ENCODE measurements around the gene AGPS.
"Not testable (repeated sequence)": the region's sequence is repeated elsewhere in the genome, so short reads cannot be mapped to it uniquely, and the experiment has no call there.

The AGPS gene

GRCh38 chr2:177551360-177551759, 158.8 kb downstream of the AGPS start:
- DNase-seq (ENCODE audit: low spot score), result not testable (repeated sequence)

DNA sequence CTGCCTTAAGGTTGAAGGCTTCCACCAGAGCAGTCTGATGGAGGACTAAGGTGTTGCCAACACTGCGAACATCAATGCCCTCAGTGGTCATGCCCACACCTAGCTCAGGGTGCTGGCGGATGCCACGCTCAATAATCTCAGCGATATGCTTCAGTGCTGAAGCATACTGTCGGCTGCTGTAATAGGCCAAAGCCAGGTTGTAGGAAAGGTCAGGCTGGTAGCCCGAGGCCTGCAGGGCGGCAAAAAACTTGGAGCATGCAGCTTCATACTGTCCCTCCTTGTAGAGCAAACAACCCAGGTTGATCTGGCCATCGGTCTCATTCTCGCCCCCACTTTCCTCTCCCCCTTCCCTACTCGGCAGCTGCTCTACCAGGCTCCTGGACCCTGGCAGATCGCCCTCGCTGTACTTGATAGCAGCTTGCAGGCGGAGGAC, 159.4 kb downstream of the AGPS start:
- no peak for DNase-seq (ENCODE audit: low spot score)

GRCh38 chr2:177552422-177553175, 160.0 kb downstream of the AGPS start:
- DNase-seq (ENCODE audit: low spot score), result peak; percentile 86

GRCh38 chr2:177553176-177553884, 160.8 kb downstream of the AGPS start:
- DNase-seq (ENCODE audit: low spot score), result peak; percentile 24

- DNase-seq (ENCODE audit: low spot score), result no peak
Observed at GRCh38 chr2:177554365-177554764, 161.8 kb downstream of the AGPS start.

DNA sequence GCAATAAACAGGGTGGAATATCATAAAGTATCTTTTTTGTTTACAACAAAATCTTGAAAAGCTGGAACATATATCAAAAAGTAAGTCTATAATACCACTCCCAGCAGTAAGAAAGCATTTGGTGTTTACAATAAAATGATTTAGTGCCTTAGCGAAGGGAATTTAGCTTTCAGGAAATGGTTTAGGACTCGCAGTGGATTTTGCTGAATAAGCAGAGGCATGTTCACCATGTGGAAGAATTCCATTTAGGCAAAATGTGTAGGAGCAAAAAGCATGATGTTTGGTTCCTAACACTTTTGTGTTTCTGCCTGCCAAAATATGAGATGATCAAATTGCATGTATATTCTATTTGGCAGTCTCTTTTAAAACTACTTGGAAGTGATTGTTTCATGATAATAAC, 163.6 kb downstream of the AGPS start:
- DNase-seq (ENCODE audit: low spot score), result no peak

DNA sequence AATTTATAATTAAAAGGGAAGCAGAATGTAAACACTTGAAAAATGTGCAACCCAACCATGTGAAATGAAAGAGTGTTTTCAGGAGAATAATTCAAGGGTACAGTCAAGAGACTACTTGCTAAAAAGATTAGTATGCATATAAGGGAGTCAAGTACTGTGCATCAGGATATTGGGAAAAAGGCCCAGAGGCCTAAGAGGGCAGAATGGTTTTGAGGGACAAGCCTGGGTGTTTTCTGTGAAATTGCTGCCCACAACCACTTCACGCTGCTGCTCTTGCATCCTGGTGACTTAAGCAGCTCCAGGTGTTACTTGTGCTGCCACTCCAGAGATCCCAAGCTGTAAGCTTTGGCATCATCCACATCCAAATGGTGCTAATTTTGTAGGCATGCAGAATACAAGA, 165.2 kb downstream of the AGPS start:
- DNase-seq (ENCODE audit: low spot score), result no peak

GRCh38 chr2:177559638-177560037, 167.1 kb downstream of the AGPS start:
- DNase-seq (ENCODE audit: low spot score), result no peak

DNA sequence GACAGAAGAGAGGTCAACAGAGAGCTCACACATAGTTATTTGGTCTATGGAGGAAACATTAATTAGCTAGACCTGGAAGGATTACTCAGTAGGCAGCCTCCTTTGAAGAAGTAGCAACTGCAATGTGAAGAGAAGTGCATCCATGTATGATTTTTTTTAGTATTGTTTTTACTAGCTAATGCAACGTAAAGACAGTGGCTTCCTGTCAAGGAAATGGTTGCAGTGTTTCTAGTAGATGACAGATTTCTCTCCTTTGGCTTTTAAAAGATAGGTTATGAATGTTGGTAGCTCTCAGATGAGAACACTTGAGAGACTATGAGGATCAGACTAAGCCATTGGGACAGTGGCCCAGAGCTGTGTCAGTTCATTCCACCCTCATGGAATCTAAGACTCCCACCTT, 175.8 kb downstream of the AGPS start:
- DNase-seq (ENCODE audit: low spot score), result no peak

- no peak for DNase-seq (ENCODE audit: low spot score)
Observed at GRCh38 chr2:177568893-177569292, 176.3 kb downstream of the AGPS start.

- peak; percentile 35 for DNase-seq (ENCODE audit: low spot score)
Observed at GRCh38 chr2:177572236-177572671, 179.7 kb downstream of the AGPS start.

GRCh38 chr2:177573120-177573519, 180.5 kb downstream of the AGPS start:
- peak; percentile 35 for DNase-seq (ENCODE audit: low spot score)

DNA sequence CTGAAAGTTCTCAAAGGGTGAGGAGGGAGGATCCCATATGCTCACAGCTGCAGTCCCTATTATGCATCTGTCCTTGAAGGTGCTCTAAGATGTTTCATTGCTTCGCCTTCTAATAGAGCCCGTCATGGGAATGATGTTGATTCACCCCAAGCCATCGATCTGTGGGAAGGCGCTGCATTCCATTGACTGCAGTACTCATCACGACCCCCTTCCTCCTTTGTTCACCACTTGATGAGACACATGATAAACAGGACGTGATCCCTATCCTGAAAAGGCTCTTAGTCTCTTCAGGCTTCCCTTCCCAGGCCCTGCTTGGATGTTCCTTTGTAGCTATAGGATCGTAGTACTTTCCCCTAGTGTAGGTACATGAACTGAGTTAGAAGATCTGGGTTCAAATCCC, 181.8 kb downstream of the AGPS start:
- no peak for DNase-seq (ENCODE audit: low spot score)

GRCh38 chr2:177575358-177575757, 182.8 kb downstream of the AGPS start:
- DNase-seq (ENCODE audit: low spot score), result no peak

DNA sequence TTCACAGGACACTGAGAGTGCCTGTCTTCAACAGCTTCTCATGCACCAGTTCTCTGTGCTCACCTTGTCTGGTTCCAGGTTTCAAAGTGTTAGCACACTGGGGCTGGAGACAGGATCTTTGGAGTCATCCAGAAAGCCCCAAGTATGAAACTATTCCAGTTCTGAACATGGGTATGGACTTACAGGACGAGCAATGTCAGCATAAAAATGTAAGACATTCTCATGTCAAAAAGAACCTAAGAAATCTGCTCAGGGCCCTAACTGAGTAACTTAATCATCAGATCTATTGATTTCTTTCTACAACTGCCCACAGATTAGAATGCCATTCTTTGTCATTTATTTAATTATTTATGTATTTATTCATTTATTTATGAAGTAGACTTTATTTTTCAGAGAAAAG, 184.5 kb downstream of the AGPS start:
- no peak for DNase-seq (ENCODE audit: low spot score)

DNA sequence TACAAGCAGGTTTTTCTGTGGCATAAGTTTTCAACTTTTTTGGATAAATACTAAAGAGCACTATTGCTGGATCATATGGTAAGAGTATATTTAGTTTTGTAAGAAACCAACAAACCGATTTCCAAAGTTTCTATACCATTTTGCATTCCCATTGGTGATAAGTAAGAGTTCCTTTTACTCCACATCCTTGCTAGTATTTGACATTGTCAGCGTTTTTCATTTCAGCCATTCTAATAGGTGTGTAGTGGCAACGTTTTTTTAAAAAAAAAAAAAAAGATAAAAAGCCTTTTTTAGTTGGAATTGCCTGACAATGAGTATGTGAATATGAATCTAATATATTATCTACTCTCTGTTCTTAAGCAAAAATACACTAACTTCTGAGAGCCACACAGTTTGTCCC, 185.9 kb downstream of the AGPS start:
- no peak for DNase-seq (ENCODE audit: low spot score)

DNA sequence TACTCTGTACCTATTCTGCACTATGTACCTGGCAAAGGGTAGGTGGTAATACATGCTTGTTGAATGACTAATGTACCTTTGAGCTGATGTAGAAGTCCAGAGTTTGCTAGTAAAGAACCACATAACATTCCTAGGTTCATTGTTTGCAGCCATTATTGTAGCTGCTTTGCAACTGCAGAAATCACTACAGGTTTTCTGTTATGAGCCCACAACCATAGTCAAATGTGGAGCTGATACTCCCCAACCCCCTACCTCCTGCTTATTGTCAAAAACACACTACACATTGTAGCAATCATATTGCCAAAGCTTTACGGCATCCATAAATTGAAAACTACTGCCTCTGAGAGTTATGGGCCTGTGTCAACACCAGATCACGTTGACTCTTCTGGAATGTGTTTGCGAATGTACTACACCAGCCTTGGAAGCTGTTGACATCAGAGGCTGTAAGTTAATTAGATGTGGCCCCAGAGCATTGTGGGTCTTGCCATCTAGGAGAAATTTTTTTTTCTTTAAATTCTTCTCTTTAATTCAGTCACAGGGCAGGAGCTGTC, 187.0 kb downstream of the AGPS start:
- no peak for DNase-seq (ENCODE audit: low spot score)

DNA sequence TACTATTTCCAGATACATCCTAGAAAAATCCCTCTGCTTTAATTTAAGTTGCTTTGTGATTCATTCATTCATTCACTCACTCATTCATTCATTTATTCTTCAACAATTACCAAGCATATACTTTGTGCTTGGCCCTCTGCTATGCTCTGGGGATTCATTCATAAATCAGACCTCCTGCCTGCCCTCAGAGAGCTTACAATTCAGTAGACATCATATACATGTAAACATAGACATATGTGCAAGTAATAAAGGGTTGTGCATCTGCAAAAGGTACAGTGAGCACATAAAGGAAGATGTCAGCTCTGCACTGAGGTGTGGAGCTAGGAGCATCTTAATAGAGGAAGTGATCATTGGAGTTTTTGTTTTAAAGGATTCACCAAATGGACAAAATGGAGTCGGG, 189.4 kb downstream of the AGPS start:
- no peak for DNase-seq (ENCODE audit: low spot score)

DNA sequence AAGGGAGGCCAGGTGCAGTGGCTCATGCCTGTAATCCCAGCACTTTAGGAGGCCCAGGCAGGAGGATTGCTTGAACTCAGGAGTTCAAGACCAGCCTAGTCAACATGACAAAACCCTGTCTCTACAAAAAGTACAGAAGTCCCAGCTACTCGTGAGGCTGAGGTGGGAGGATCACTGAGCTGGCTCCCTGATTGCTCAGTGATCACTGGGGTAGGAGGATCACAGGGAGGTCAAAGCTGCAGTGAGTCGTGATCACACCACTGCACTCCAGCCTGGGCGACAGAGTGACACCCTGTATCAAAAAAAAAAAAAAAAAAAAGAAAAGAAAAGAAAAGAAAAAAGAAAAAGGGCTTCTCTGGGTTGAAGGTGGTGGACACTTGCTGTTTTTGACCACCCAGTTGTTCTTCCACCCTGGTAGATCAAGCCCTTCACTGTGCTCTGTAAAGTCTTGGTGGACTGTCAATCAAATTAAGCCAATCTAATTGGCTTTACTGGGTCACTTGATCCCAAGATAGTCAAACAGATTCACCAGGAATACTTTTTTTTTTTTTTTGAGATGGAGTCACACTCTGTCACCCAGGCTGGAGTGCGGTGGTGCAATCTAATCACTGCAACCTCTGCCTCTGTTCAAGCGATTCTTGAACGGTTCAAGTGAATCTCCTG, 191.6 kb downstream of the AGPS start:
- no peak for DNase-seq (ENCODE audit: low spot score)

GRCh38 chr2:177585234-177585863, 192.8 kb downstream of the AGPS start:
- DNase-seq (ENCODE audit: low spot score), result no peak

DNA sequence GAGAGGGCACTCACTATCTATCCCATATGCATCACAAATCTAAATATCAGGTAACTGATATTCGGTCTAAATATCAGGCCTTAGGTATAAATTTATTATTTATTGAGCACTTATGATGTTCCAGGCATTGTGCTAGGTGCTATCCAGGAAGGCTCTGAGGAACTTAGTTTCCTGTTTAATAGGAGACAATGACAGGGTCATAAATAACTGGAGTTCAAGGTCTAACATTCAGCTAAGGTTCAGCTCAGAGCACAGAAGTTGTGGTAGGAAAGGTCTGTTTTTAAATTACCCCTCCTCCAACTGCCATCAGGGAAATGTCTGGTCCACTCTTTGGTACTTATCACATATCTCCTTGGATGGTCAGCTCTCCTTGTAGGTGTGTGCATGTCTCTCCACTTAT, 193.6 kb downstream of the AGPS start:
- DNase-seq (ENCODE audit: low spot score), result no peak

GRCh38 chr2:177587371-177587770, 194.8 kb downstream of the AGPS start:
- DNase-seq (ENCODE audit: low spot score), result no peak

Data from COLO829 (cell line).